Anterior cingulate cortex (tissue), 58 donors: ENCODE data around the gene BDKRB2.
A peak's percentile ranks its signal among the peaks of the same experiment; 100 is the strongest.

ENCODE experiments used
- DNase-seq, 58 donors: peaks; one replicate each; lab custom pipeline; 2025; lab: John Stamatoyannopoulos, UW

BDKRB2 gene

DNA sequence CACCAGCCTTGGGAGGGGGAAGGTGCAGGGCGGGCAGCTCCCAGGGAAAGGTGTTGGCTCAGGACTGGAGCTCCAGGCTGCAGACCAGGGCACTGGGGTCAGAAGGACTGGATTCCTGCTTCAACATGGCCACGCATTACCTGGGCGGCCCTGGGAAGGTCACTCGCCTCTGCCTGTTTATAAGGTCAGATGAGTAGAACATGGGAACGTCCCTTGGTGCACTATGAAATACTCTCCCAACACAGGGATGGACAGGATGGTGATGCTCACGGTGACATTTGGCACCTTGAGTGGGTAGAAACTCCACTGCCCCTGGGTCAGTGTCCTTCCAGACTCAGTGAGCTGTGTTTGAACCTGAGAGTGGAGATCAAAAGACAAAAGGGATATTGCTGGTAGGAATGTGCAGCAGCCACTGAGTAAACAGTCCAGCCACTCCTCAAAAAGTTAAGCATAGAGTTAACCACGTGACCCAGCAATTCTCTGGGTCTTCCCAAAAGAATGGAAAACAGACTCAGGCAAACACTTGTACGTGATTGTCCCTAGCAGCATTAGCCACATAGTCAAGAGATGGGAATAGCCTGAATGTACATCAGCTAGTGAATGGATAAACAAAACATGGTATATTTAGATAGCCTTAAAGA, 9.1 kb upstream of the BDKRB2 start:
- no peak for DNase-seq

DNA sequence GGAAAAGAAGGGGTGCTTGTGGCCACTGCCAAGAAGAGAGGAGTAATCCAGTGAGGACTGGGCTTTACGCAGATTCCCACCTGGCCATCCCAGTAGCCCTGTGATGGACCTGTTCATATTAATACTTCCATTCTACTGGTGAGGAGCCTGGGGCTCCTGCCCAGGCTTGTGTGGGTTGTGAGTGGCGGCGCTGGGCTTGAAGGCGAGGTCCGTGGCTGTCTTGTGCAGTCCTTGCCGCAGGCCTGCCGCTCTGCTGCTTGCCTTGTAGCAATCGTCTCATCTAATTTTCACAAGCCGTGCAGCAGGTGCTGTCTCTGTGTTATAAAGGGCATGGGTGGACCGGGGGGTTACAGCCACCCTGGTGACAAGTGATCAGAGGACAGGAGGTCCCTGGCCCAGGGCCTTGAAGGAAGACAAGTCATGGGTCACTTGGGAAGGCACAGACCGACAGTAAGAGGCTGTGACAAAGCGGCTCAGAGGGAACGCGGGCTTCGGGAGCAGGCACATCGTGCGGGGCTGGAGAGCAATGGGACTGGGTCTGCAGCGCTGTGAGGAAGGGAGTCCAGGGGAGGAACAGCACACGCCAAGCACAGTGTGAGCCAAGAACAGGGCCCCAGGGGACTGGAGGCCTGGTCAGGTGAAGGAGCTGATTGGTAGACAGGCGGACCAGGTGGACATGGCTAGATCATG, 7.3 kb upstream of the BDKRB2 start:
- DNase-seq = no peak

DNA sequence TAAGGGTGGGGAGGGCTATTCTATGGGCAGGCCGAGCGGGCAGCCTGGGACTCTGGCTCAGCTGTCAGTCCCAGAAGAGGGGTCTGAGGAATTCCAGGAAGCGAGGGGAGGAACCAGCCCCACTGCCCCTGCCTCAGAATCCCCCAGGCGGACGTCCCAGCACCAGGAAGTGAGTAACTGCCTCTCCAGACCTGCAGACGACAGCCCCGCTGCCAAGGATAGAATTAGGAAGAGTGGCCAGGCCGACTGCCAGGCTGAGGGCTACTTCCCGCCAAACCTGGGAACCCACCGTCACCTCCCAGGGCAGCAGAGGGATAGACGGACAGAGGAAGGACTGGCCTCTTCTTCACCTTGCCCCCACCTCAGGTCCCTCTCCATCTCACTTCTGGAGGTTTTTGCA, 6.7 kb upstream of the BDKRB2 start:
- DNase-seq = no peak

DNA sequence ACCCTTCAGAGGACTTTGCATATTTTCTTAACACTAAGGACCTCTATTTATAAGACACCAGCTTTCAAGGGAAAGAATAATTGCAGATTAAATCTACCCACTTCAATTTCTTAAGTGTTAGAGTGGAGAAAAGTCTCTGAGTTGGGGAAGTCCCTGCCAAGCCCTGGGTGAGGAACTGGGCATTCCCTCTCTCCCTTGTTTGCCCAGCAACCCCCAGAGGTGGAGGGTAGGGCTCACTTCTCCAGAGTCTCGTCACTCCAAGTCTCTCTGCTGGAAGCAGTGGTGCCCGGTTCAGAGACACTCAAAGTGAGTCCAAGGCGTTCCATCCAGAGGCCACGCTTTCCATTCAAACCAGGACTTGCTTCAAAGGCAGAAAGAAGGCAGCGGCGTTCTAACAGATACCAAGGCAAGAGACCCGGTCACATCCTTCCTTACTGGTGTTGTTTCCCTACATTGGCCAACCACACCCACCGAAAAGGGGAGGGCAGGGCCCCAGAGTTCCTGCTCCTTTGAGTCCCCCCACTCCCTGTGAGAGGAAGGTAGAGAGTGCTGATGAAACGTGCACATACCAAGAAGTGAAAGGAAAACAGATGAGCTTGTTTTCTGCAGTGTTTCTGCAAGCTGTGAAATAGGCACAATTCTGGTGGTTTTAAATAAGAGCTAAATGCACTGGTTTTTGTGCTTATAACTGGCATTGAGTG, 6.1 kb upstream of the BDKRB2 start:
- DNase-seq = peak in 1 of 58 donors; percentile 54

DNA sequence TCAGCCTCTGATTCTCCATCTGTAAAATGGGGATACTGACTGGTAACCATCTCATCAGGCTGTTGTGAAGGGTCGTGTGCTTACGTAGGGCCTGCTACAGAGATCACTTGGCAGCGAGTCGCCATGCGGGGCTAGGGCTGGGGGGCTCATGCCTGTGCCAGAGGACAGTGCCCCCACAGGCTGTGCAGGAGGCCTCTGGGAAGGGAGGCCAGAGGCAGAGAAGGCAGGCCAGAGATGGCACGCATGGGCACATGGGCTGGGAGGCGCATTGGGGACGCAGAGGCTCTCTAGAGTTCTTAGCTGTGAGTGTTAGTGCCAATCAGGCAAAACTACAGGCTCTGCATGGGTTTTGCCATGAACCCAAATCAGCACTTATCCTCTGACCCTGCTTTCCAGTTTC, 3.5 kb upstream of the BDKRB2 start:
- no peak for DNase-seq

DNA sequence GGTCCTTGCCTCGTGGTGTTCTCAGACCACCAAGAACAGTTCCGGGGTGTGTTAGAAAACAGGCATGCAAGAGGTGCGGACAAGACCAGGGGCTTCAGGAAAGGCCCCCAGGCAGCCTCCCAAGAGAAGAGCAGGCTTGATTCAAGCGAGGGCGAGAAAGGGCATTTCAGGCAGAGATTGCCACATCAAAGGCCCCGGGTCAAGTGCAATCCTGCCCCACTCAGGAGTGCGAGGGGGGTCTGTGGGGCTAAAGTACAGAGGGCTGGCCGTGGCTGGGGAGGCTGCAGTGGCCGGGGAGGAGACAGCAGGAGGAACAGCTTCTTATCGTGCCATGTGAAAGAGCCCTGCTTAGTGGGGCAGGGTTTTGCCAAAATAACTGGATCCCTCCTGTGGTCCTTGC, 2.7 kb upstream of the BDKRB2 start:
- DNase-seq = no peak

DNA sequence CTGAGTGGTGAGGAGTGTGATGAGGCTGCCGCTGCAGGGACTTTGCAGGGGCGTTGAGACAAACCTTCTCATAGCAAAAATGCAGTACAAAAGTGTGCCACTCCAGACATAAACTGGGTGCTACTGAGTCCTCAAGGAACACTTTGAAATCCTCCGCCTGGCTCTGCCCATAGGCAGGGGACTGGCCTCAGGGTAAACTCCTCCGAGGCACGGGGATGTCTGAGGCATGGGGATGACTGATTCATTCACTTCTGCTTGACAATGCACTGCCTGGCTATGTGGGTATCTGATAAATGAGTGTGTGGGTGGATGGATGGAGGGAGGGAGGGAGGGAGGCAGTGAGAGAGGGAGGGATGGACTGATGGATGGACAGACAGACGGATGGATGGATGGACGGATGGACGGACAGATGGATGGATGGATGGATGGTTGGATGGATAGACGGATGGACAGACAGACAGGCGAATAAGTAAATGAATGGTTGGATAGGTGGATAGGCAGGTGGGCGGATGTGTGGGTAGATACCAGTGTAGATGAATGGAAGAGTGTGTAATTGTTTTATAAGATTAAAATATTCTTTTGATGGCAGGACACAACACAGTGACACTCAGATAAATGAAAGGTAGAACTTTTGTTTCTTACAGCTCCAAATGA, 2.1 kb upstream of the BDKRB2 start:
- no peak for DNase-seq

DNA sequence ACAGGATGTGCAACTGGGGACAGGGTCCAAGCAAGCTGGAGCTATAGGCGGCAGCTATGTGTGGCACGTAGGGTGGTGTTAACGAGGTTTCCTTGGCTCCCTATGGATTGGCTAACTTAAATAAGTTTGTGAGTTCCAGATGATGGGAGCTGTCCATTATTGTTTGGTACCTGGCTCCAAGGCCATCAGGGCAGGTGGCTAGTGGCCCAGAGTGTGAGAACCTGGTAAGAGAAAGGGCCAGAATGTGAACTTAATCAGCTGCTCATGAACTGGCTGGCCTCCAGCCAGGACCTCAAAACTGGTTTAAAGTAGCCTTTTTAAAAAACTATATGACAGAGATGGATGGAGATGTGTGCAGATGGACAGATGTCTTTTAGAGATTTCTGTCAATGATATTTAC, 1.5 kb upstream of the BDKRB2 start:
- no peak for DNase-seq

DNA sequence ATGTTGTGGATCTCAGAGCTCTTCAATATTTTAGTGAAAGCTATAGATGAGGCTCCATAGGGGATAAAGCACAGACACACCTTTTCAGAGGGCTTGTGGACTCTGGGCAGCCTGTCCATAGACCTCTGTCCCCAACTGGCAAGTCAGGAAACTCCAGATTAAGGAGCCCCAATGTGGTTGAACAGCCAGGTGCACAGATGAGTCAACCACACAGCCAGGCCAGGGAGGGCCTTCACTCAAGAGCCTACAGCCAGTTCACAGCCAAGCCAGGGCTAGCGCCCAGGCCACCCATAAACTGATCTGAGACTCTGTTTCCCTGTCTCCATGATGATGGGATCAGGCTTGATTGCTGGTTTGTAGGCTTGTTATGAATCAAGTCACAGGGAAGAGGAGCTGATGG, 1.0 kb upstream of the BDKRB2 start:
- no peak for DNase-seq

DNA sequence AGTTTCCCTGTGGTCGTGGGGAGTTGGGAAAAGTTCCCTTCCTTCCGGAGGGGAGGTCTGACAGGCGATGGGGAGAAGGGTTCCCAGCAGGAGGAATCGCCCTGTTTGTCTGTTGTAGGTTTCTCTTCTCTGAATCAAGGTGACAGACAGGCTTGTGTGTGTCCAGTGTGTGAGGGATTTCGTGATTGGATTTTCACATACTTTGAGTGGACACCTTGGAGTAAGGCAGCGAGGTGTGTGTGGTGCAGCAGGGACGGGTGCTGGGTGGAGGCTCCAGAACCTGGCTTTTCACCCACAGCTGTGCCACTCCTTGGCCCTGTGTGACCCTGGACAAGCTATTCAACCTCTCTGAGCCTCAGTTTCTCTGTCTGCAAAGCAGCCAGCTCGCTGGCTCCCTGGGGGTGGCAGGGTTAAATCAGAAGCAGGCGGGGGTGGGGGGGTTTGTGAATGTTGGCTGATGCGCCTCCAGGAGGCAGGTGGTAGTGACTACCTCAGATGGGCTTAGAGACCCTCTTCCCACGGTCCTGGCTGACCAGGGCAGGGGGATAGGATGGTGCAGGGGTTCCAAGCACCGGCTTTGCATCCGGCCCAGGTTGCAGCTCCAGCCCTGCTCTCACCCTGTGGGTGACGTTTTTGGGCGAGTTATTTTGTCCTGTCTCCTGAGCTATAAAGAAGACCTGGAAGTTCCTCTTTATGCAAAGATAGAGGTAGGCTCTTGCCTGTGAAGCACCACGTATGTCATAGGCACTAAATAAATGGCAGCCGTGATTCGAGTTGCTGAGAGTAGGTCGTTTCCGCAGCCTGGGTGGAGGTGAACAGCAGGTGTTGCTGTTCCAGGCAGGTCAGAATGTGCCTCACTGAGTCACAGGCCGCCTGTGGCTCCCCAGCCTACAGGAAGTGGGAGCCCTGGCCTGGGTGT, 679 bp downstream of the BDKRB2 start:
- no peak for DNase-seq

DNA sequence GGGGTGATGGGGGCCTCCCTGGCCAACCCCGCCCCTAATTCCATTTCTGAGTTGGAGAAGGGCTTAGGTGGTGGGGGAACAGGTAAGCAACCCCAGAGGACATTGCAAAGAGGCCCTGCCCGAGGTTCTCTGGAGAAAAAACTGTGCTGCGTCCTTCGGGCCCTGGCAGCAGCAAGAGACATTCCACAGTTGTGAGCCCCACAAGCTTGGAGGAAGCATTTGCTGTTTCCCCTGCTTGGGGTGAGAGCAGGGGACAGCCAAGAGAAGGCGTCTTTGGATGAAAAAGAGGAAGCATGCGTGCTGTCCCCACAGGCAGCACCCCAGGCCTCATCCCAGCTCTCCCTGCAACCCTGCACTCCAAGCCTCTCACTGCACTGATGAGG, 1.3 kb downstream of the BDKRB2 start:
- DNase-seq = no peak

DNA sequence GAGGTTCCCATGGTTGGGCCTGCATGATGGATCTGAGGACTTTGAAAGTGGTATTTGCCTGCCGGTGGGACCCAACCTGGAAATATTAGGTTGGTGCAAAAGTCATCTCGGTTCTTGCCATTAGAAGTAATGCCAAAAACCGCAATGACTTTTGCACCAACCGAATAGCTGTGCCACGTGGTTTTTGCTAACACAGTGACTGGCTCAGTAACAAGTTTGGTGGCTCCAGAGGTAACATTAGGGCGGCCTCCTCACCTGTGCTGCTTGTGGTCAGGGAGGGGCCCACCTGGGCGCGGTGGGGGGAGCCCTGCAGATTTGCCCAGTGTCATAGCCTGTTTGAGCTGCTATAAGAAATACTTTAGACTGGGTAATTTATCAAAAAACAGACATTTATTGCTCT, 1.8 kb downstream of the BDKRB2 start:
- DNase-seq = no peak

DNA sequence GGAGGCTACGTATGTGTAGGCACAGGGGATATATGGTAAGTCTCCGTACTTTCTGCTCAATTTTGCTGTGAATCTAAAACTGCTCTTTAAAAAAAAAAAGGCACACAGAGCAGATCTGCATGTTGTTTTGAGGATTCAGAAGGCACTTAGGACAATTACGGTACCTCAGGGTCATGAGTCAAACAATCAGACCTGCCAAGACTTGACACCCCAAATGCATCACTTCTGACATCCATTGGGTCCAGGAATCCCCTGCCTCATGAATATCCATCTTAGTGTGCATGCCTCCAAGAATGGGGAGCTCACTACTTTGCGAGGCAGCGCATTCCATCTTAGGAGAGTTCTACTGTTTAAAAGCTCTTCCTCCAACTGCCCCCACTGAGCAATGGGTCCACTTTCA, 3.0 kb downstream of the BDKRB2 start:
- DNase-seq = no peak

DNA sequence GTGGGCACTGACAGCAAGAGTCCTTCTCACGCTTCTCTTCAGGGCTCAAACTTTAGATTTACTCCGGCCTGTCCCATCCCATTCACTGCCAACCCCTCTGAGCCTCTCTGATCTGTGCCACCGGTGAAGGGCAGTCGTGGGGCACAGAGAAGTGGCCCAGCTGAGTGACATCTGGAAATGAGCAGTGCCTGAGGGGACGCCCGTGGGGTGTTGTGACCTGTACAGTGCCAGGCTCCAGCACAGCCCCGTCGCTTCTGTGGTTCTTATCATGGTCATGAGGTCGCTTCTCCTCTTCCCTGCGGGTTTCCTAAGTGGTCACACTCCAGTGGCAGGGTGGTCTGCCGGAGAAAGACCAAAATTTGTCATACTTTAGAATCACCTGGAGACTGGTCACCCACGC, 4.1 kb downstream of the BDKRB2 start:
- DNase-seq = no peak

DNA sequence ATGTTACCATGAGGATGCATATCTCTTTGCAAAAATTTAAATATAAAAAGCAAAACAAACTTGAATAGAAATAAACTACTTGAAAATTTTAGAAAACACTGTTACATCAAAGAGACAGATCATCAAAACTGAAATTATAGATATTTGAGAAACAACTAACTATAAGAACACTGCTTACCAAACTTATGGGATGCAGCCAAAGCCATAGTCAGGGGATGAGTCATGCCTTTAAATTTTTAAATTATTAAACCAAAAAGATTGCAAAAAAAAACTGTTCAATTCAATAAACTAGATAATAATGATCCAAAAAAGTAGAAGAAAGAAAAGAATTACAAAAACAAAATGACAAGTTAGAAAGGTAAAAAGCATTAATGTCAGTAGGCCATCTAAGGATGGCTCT, 7.5 kb downstream of the BDKRB2 start:
- DNase-seq = no peak

DNA sequence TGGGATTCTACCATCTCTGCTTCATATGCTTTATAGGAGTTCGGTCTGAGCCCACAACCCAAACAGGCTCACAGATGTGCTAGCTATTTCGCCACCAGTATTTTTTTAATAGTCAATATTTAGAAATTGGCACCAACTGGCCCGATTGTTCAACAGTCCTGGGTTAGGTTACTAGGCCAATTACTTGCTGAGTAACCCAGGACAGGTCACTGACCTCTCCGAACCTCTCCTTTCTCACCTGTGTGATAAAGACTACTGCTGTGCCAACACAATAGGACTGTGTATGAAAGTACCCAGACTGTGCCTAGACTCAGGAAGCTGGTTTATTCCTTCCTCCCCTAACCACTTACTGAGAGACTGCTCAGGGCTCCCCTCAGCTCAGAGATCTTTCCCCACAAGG, 8.3 kb downstream of the BDKRB2 start:
- DNase-seq = no peak

DNA sequence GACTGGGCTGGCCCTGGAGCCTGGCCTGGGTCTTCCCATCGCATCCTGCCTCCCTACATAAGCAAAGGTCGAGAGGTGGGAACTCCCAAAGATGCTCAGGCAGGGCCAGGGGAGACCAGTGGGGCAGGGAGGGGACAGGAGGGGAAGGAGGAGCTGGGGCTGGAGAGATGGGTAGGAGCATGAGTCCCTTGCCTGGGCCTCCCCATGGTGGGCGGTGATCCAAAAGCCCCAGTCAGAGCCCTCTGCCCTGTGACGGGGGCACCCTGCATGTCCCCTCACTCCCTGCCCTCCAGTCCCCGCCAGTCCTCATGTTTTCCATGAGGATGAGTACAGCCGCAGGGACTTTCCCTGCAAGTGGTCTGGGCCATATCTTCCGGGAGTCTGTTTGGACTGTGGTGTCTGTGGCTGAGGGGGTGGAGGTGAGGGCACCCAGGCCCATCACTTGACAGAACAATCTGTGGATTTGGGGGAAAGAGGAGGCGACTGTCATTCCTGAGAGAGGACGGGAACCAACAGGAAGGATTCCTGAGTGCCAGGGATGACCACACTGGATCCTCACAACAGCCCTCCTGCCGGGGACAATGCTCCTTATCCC, 9.3 kb downstream of the BDKRB2 start:
- no peak for DNase-seq

DNA sequence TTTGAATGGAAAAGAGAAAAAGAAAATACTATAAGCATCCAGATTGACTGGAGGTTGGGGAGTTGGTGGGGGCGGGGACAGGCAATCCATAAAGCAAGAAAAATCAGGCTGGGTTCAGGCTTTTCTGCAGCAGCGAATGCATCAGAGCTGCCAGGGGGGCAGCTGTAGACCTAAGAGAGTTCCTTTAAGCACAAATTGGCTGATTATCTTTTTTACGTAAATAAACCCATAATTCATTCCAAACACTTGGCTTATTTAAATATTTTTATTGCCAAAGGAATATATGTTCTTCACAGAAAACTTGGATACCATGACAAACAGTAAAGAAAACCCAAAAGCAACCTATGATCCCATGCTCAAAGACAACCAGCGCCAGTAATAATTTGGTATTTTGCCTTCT, 10.2 kb downstream of the BDKRB2 start:
- no peak for DNase-seq

DNA sequence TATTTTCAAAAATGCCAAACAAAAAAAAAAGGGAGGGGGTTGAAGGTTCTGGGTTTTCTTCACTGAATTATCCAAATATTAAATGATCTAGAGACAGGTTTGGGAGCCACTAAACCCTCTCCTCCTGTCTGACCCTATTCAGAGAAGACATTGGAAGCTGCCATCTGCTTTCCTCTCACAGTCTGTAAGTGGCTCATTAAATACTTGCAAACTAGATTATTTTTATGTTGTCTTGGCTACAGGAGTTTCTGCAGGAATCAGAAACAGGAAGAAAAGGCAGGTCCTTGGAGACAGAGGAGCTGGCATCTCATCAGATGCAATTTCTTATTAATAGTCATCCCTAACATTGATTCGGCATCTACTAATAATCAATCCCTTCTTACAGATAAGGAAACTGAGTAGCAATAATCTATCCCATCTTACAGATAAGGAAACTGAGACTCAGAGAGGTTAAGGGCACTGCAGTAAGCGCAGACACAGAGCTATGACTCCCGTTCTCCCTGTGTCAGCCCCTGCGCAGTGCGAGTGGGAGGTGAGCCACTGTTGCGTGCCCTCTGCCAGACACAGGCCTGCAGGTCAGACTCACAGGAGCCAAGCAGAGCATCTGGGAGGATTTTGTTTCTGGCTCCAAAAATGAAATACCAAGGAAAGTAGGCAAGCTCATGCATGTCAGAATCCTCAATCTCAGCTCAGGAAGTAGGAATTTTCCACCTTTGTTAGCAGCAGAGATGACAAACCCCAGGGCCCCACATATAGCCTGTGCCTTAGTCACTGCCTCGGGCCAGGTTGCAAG, 11.0 kb downstream of the BDKRB2 start:
- peak in 1 of 58 donors; percentile 4 for DNase-seq
